Activated CD4-positive, alpha-beta T cell treated with anti-CD3 and anti-CD28 coated beads, Interleukin-2, amount 50 U/mL, for 1 hour (primary cell): ENCODE data around the gene IPO8.
"Not testable (repeated sequence)": the region's sequence is repeated elsewhere in the genome, so short reads cannot be mapped to it uniquely, and the experiment has no call there.

Source experiments
- DNase-seq: peaks from one replicate; pipeline ENCODE4 v3.0.0-alpha.2; 2020

Gene IPO8

GRCh38 chr12:30687265-30687986 lies 8.2 kb downstream of the IPO8 start:
- no peak for DNase-seq

DNA sequence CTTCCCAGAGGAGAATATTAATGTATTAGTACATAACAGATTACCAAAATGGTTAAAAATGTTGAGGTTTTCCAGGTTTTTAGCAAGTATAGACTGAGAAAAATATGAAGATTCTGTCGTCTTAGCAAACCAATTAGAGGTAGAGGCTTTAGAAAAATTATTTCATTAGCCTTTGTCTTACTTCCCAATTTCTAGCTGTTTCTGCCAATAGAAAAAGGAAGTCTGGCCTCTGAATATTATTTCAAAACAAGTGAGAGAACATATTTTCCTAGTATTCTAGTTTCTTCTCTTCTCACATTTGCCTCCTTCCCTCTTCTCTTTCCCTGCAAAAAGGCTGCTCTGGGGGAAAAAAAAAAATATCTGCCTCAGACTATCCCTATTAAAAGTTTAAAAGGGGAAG lies 16.4 kb downstream of the IPO8 start:
- no peak for DNase-seq

DNA sequence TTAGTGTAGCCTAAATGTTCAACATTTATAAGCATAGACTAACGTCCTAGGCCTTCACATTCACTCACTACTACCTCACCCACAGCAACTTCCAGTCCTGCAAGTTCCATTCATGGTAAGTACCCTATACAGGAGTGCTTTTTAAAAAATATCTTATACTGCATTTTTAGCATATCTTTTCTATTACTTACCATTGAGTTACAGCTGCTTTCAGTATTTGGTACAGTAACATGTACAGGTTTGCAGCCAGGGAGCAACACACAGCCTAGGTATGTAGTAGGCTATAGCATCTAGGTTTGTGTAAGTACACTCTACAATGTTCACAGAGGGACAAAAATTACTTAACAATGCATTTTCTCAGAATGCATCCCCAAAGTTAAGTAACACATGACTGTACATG lies 17.4 kb downstream of the IPO8 start:
- DNase-seq = no peak

- no peak for DNase-seq
These were observed 34.5 kb downstream of the IPO8 start for GRCh38 chr12:30661210-30661609.

- no peak for DNase-seq
These were observed 43.5 kb downstream of the IPO8 start for GRCh38 chr12:30652034-30652696.

- no peak for DNase-seq
These were observed 48.8 kb downstream of the IPO8 start for GRCh38 chr12:30646821-30647220.

DNA sequence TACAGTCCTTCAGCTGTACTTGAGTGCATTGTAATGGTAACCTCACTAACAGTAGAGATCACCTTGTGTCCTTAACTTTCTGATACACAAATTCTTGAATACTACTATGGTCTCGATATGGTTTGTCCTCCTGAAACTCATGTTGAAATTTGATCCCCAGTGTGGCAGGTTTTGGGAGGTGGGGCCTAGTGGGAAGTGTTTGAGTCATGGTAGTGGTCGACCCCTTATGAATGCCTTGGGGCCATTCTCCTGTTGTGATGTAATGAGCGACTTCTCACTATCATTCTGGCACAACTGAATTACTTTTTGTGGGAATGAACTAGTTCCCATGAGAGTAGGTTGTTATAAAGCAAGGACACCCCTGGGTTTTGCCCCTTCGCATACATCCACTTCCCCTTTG lies 52.3 kb downstream of the IPO8 start:
- DNase-seq = no peak

GRCh38 chr12:30640392-30640791 lies 55.3 kb downstream of the IPO8 start:
- DNase-seq = no peak

DNA sequence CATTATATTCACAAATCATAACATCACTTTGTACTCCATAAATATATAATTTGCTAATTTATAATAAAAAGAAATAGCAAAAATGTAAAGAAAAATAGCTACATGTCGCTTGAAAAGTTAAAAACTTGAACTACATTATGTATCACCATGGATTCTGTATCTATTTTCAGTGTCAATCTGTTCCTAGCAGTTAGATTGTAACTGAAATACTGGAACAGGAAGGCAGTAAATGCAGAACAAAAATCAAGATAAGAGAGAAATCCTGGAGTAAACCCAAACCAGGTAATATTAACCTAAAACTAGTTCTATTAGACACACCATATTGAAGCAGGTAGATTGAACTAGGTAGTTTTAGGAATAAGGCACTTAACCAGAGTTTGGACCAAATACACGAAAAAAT lies 60.3 kb downstream of the IPO8 start:
- no peak for DNase-seq

DNA sequence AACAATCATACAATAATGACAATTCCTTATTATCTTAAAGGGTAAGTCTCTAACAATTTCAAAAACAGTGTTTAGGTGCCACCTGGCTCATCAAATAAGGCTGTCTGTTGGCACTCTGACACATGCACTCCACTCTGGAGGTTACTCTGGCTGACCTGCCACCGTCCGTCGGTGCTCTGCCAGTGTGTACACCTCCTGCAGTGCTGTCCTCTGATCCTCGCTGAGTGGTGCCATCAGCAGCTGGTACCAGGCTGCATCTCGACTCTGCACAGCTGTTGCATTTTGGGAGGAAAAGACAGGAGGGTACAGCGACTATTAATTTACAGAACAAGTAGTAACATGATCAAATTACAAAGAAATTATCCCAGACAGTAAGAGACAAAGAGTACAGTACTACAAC lies 63.9 kb downstream of the IPO8 start:
- no peak for DNase-seq

DNA sequence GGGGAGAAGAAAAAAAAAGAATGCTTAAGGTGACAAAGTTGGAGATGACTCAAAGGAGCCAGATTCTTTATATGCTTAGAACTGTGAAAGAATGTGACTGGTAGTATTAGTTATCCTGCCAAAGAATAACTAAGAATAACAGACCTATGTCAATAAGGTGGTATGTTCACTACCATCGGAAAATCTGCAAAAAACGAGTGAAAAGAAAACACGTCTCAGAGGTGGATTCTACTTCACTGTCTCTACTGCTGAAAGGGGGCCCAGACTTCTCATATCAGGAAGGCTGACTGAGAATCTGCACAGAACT lies 64.7 kb downstream of the IPO8 start:
- DNase-seq = no peak

DNA sequence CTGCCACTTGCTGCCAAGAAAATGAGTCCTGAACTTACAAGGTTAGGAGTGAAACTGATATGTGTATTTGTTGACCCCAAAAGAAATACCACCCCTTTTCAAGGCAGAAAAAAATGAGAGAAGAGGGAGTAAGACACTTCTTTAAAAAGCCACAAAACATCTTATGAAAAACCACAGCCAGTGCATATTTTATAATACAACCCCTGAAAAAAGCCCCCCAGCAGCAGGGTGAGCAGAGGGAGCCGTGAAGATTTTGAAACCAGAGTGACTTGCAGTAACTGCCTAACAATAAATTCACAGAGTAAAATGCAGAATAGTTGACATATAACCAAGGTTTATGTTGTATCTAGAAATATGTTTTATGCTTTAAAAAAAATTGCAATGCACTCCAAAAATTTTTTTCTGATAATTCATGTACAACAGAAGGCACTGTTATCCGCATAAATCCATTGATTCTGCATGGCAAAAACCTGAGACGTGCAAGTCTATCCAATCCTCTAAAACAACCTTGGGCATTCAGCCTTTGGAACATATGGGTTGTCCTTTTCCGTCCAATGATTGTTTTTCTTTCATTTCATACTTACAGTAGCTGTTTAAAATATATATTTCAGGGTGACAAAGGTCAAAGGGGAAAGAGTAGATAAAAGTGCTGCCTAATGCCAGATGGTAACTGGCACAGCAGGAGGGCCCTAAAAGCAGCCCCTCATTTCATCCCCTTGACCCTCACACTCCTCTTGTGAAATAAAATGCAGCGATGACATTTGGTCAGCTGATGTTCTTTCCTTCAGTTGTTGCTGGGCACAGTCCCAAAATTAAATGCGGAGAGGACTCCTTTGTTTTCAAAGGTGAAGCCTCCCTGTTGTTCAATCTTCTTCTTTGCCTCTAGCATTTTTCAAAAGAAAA lies 65.3 kb downstream of the IPO8 start:
- DNase-seq = no peak

DNA sequence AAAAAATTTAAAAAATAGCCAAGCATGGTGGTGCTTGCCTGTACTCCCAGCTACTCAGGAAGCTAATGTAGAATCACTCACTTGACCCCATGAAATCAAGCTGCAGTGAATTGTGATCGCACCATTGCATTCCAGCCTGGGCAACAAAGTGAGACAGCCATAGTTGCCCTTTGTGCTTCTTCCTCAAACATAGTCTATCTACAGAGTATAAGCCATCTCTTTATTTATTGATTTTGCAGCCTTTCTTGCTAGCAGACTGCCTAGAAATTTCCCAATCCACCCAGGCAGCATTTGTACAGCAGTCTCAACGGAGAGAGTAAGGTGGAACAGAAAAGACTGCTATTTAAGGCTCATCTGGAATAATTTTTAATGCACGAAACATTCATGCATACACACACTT lies 68.8 kb downstream of the IPO8 start:
- DNase-seq = no peak

GRCh38 chr12:30624009-30624408 lies 71.7 kb downstream of the IPO8 start:
- DNase-seq = no peak

DNA sequence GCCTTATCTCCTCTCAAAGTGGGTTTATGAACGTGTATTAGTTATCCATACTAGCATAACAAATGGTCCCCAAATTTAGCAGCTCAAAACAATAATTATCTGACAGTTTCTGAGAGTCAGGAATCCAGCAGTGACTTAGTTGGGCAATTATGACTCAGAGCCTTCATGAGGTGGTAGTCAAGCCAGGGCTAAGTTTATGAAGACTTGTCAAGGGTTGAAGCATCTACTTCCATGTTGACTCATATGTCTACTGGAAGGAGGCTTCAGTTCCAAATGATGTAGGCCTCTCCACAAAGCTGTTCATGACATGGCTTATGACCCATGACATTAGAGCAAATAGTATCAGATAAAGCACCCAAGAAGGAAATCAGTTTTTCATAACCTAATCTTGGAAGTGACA lies 73.2 kb downstream of the IPO8 start:
- DNase-seq = no peak

GRCh38 chr12:30621663-30622241 lies 73.9 kb downstream of the IPO8 start:
- DNase-seq = not testable (repeated sequence)

GRCh38 chr12:30617346-30618016 lies 78.2 kb downstream of the IPO8 start:
- no peak for DNase-seq

GRCh38 chr12:30614031-30614430 lies 81.6 kb downstream of the IPO8 start:
- DNase-seq = no peak

DNA sequence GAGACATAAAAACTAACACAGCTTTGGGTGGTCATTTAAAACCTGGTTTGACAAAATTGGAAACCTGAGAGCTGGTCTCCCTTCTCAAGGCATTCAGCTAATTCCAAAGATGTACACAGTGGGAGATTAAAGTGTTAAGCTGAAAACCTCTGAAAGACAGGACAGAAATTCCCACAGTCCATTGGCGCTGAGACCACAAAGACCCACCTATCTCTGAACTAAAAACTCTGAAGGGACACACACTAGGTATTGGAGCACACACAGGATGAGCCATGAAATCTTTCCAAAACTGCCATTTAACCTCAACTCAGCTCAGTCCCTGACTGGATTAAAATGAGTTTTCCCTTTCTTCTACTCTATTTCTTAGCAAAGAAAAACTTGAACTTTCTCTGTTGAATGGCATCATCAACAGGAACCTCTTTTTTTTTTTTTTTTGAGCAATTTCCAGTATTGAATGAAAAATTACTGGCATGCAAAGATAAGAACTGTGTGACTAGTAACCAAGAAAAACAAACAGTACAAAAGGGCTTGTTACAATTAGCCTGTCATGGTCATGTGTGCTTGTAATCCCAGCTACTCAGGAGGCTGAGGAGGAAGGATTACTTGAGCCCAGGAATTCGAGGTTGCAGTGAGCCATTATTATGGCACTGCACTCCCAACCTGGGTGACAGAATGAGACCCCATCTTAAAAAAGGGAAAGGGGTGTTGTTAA lies 82.4 kb downstream of the IPO8 start:
- DNase-seq = no peak

GRCh38 chr12:30610718-30611117 lies 85.0 kb downstream of the IPO8 start:
- DNase-seq = no peak

DNA sequence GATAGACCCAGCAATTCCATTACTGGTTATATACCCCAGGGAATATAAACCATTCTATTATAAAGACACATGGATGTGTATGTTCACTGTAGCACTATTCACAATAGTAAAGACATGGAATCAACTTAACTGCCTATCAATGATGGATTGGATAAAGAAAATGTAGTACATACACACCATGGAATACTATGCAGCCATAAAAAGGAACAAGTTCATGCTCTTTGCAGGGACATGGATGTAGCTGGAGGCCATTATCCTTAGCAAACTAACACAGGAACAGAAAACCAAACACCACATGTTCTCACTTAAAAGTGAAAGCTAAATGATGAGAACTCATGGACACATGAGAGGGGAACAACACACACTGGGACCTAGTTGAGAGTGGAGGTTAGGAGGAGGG lies 85.8 kb downstream of the IPO8 start:
- DNase-seq = not testable (repeated sequence)

GRCh38 chr12:30604302-30604701 lies 91.4 kb downstream of the IPO8 start:
- not testable (repeated sequence) for DNase-seq
